Measurements from ENCODE around the gene LLCFC1. TPM values are rescaled to one million over a fixed set of nuclear protein-coding genes. Genes with fewer than 3 reads are reported as not detected.
"Not testable (repeated sequence)": the region's sequence is repeated elsewhere in the genome, so short reads cannot be mapped to it uniquely, and the experiment has no call there.

LLCFC1 gene
- total RNA-seq, 1 donor from 2014 or later, result not detected

DNA sequence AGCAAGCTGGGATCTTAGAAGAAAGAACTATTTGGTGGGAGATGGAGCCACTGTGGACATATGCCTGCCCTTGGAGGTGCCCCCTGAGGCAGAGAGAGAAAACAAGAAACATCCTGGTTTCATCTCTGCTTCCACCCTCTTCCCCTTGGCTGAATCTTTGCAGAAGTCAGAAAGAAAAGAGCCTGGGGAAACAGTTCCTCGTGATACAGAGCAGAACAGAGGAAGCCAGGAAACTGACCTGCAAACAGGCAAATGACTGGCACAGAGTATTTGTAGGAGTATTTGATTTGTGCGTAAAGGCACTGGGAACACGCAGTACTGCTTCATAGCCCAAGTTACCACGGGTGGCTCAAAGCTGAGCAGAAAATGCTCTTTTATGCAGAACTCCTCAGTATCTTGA is 29.9 kb downstream of the LLCFC1 start:
- no peak for DNase-seq (ENCODE audit: low read depth)
- no peak overlapping the region for H3K4me3 ChIP-seq (ENCODE audit: low read depth, low read length)
- TF ChIP-seq, protein P1, sequence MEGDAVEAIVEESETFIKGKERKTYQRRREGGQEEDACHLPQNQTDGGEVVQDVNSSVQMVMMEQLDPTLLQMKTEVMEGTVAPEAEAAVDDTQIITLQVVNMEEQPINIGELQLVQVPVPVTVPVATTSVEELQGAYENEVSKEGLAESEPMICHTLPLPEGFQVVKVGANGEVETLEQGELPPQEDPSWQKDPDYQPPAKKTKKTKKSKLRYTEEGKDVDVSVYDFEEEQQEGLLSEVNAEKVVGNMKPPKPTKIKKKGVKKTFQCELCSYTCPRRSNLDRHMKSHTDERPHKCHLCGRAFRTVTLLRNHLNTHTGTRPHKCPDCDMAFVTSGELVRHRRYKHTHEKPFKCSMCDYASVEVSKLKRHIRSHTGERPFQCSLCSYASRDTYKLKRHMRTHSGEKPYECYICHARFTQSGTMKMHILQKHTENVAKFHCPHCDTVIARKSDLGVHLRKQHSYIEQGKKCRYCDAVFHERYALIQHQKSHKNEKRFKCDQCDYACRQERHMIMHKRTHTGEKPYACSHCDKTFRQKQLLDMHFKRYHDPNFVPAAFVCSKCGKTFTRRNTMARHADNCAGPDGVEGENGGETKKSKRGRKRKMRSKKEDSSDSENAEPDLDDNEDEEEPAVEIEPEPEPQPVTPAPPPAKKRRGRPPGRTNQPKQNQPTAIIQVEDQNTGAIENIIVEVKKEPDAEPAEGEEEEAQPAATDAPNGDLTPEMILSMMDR (conservative IDR thresholded peaks at IDR 0.05; ENCODE audit: low read depth, low read length), result no peak

DNA sequence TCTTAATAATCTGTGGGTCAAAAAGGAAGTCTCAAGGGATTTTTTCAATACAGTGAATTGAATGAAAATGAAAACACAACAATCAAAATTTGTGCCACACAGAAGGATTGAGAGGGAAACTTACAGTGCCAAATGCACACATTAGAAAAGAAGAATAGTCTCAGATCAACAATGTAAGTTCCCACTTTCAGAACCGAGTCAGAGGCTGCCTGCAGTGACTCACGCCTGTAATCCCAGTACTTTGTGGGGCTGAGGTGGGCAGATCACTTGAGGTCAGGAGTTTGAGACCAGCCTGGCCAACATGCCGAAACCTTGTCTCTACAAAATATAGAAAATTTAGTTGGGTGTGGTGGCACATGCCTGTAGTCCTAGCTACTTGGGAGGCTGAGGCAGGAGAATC is 35.3 kb downstream of the LLCFC1 start:
- TF ChIP-seq, protein P1 (conservative IDR thresholded peaks at IDR 0.05; ENCODE audit: low read depth, low read length), result no peak
- no peak for DNase-seq (ENCODE audit: low read depth)
- H3K4me3 ChIP-seq (ENCODE audit: low read depth, low read length), result no peak overlapping the region

DNA sequence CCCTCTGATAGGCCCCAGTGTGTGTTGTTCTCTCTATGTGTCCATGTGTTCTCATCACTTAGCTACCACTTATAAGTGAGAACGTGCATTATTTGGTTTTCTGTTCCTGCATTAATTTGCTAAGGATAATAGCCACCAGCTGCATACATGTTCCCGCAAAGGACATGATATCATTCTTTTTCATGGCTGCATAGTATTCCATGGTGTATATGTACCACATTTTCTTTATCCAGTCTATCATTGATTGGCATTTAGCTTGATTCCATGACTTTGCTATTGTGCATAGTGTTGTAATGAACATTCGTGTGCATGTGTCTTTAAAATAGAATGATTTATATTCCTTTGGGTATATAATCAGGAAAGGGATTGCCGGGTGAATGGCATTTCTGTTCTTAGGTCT is 39.1 kb downstream of the LLCFC1 start:
- DNase-seq (ENCODE audit: low read depth); H3K4me3 ChIP-seq (ENCODE audit: low read depth, low read length): not testable (repeated sequence)

DNA sequence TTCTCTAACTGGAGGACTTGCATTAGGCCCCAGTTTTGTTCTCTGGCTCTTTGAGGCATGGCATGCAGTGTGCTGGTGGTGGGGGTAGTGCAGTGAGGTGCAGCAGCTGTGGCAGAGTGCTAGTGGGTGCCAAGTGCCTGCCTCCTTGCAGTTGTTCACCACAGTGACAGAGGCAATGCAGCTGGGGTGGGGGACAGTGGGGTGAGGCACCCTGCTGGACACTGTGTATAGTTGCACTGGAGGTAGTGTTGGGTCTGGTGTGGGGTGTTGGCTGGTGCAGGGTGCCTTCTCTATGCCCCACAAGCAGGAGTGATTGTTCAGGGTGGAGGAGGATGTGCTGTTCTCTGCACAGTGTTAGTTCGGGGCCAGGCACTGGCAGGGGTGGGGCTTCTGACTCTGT is 44.5 kb downstream of the LLCFC1 start:
- TF ChIP-seq, protein P1 (conservative IDR thresholded peaks at IDR 0.05; ENCODE audit: low read depth, low read length), result no peak

DNA sequence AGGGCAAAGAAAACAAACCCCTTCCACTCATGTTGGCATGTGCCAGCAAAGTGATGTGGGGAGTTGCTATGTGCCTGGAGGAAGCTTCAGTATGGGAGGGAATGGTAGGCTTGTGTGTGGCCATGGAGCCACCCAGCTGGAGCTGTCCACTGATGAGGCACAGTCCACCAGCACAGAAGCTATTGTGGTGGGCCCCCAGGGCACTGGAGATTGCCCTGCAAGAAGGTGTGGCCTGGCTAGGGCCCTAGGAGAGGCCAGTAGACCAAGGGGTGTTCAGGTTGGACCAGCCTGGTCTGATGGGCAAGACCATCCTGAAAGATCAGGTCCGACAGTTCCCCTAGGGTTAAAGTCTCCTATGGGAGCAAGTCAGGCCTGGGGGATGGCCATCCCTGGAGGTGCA is 45.0 kb downstream of the LLCFC1 start:
- TF ChIP-seq, protein P1 (conservative IDR thresholded peaks at IDR 0.05; ENCODE audit: low read depth, low read length), result no peak
- no peak for DNase-seq (ENCODE audit: low read depth)
- H3K4me3 ChIP-seq (ENCODE audit: low read depth, low read length), result no peak overlapping the region

More for the DNA sequence above, 44.5 kb downstream of the LLCFC1 start:
- no peak for DNase-seq (ENCODE audit: low read depth)
- no peak overlapping the region for H3K4me3 ChIP-seq (ENCODE audit: low read depth, low read length)

Other genes starting within 250 kb of the LLCFC1 start
- gene PRSS1, start 190.0 kb upstream of the LLCFC1 start, total RNA-seq, result 0.87 TPM in 1 of 2 replicates, not detected in the other
- 0.43 TPM in 1 of 2 replicates, not detected in the other for gene PRSS2, start 168.5 kb upstream of the LLCFC1 start, total RNA-seq
- gene EPHB6, start 84.4 kb upstream of the LLCFC1 start, total RNA-seq, result 0.75 and 3.3 TPM in 2 replicates
- 0.06 and 0.29 TPM in 2 replicates for gene TRPV6, start 53.7 kb upstream of the LLCFC1 start, total RNA-seq
- gene TRPV5, start 5.7 kb upstream of the LLCFC1 start, total RNA-seq, result not detected in 2 replicates
- 0.12 TPM in 1 of 2 replicates, not detected in the other for gene KEL, start 22.9 kb downstream of the LLCFC1 start, total RNA-seq
- 0.17 TPM in 1 of 2 replicates, not detected in the other for gene OR9A2, start 87.6 kb downstream of the LLCFC1 start, total RNA-seq
- not detected in 2 replicates for gene OR6V1, start 112.9 kb downstream of the LLCFC1 start, total RNA-seq
- gene PIP, start 192.6 kb downstream of the LLCFC1 start, total RNA-seq, result not detected in 2 replicates
- not detected in 2 replicates for gene TAS2R39, start 243.9 kb downstream of the LLCFC1 start, total RNA-seq

Data from epithelial cell of proximal tubule (primary cell).